Testis (tissue), 3 donors: ENCODE measurements around the gene CORO2B. TPM values are rescaled to one million over a fixed set of nuclear protein-coding genes. Genes with fewer than 3 reads are reported as not detected.
A peak's percentile ranks its signal among the peaks of the same experiment; 100 is the strongest.

Experiments used
- DNase-seq: peaks from one replicate; pipeline ENCODE4 v3.0.0-alpha.2; 2019
- H3K27ac ChIP-seq, 2 donors: fragments of 200-600 bp; sonication (generic); one replicate each; pipeline ENCODE4 v1.5.1; 2019
- H3K27me3 ChIP-seq: fragments of 200-600 bp; sonication (generic); one replicate; pipeline ENCODE4 v1.5.1; 2019
- H3K36me3 ChIP-seq: fragments of 200-600 bp; sonication (generic); one replicate; pipeline ENCODE4 v1.5.1; 2017; ENCODE audit warnings: low read depth; ENCODE audit errors: missing control alignments
- H3K4me1 ChIP-seq: fragments of 200-600 bp; sonication (generic); one replicate; pipeline ENCODE4 v1.5.1; 2019
- H3K4me3 ChIP-seq, 2 donors: fragments of 200-600 bp; sonication (generic); one replicate each; pipeline ENCODE4 v1.5.1; 2017 to 2019
- H3K9me3 ChIP-seq: fragments of 200-600 bp; sonication (generic); one replicate; pipeline ENCODE4 v1.5.1; 2017
- CTCF ChIP-seq, 3 experiments: fragments of 450-650 bp in 2 of 3; fragments of 200-600 bp in 1 of 3; sonication (generic) in 1 of 3; IDR thresholded peaks; one replicate each; pipeline ENCODE4 v1.5.1; 2016 to 2019; ENCODE audit warnings: antibody characterized with exemption in 3 of 3, mild to moderate bottlenecking in 2 of 3, moderate library complexity in 1 of 3
- POLR2A ChIP-seq: fragments of 450-650 bp; IDR thresholded peaks from one replicate; pipeline ENCODE4 v1.6.1; 2017; ENCODE audit warnings: antibody characterized with exemption, mild to moderate bottlenecking, moderate library complexity
- WGBS, 2 donors: methylation state at CpG; one replicate each; pipeline ENCODE4 v1.1.5; 2018; 5-methylcytosine and 5-hydroxymethylcytosine counted together
- intact Hi-C: fragments of 100-400 bp; cut with DNase I; formaldehyde crosslinking; loops from one replicate; pipeline ENCODE4 v1.15.1; 2023; ENCODE audit warnings: low total_unique reads
- polyA plus RNA-seq: library from polyadenylated mRNA; stranded (reverse); fragments of 350-450 nt; fragmentation: Illumina TruSeq; extraction: RNeasy Lipid Tissue Mini Kit (QIAGEN cat#74804); gene quantifications from one replicate; pipeline ENCODE4 v1.2.3, GENCODE V29; 2014; ENCODE audit warnings: low read depth, low replicate concordance; ENCODE audit not compliant: insufficient read depth
- total RNA-seq, 2 donors: library from RNA; depleted of rRNA; stranded (reverse); fragments of >200 nt; gene quantifications; one replicate each; pipeline ENCODE4 v1.2.3, GENCODE V29; 2016

Gene CORO2B
- total and polyA plus RNA-seq, 3 donors from 2014 or later, result 1.4 to 4.3 (median 2.2) TPM

- intact Hi-C loops, result no loop called here
- peaks cover 36% of the 10 kb centered on the region for H3K4me1 ChIP-seq
- 53 to 57% methylated on average over 5 of the region's 5 CpGs for WGBS, 2 donors
These were observed 59.1 kb downstream of the CORO2B start for GRCh38 chr15:68637767-68638404.

GRCh38 chr15:68638953-68639515 is 60.2 kb downstream of the CORO2B start:
- no peaks in the 10 kb centered on the region for H3K9me3 ChIP-seq
- no peaks in the 10 kb centered on the region for H3K27me3 ChIP-seq
- no peak for DNase-seq
- no peak overlapping the region for H3K4me3 ChIP-seq
- H3K4me1 ChIP-seq, result peaks cover 36% of the 10 kb centered on the region
- no peaks in the 10 kb centered on the region for H3K36me3 ChIP-seq
- H3K27ac ChIP-seq, result peak overlapping the region; percentile 33 to 82
- intact Hi-C loops, result no loop called here
- TF ChIP-seq CTCF (IDR thresholded peaks at IDR 0.05) (no peak), POLR2A (no peak)
- 60 to 70% methylated on average over 1 to 2 of the region's 2 CpGs for WGBS, 2 donors

More at GRCh38 chr15:68637767-68638404, 59.1 kb downstream of the CORO2B start:
- no peaks in the 10 kb centered on the region for H3K9me3 ChIP-seq
- no peaks in the 10 kb centered on the region for H3K27me3 ChIP-seq
- peak; percentile 62 for DNase-seq
- H3K4me3 ChIP-seq, result no peak overlapping the region
- no peak for TF ChIP-seq CTCF (IDR thresholded peaks at IDR 0.05)
- no peak for TF ChIP-seq POLR2A
- no peak overlapping the region for H3K27ac ChIP-seq
- no peaks in the 10 kb centered on the region for H3K36me3 ChIP-seq

GRCh38 chr15:68639926-68640600 is 61.3 kb downstream of the CORO2B start:
- no peaks in the 10 kb centered on the region for H3K27me3 ChIP-seq
- no peaks in the 10 kb centered on the region for H3K9me3 ChIP-seq
- WGBS, 2 donors, result 43 to 59% methylated on average over 7 of the region's 7 CpGs
- H3K27ac ChIP-seq, result peak overlapping the region; percentile 33 to 82
- intact Hi-C loops, result no loop called here
- H3K4me3 ChIP-seq, result no peak overlapping the region
- H3K36me3 ChIP-seq, result no peaks in the 10 kb centered on the region
- H3K4me1 ChIP-seq, result peaks cover 36% of the 10 kb centered on the region
- no peak for TF ChIP-seq CTCF (IDR thresholded peaks at IDR 0.05)
- no peak for TF ChIP-seq POLR2A
- DNase-seq, result peak; percentile 80

- Histone ChIP-seq H3K27ac (peak overlapping the region; percentile 77 to 82), H3K4me1 (peaks cover 36% of the 10 kb centered on the region), H3K4me3 (no peak overlapping the region), H3K27me3 (no peaks in the 10 kb centered on the region), H3K36me3 (no peaks in the 10 kb centered on the region), H3K9me3 (no peaks in the 10 kb centered on the region)
- intact Hi-C loops, result no loop called here
- peak; percentile 90 for DNase-seq
- TF ChIP-seq CTCF (IDR thresholded peaks at IDR 0.05) (no peak), POLR2A (no peak)
- WGBS, 2 donors, result 14 to 46% methylated on average over 8 of the region's 8 CpGs
These were observed 62.1 kb downstream of the CORO2B start for GRCh38 chr15:68640791-68641331.
